ENCODE results near the gene AKAP14. TPM values are rescaled to one million over a fixed set of nuclear protein-coding genes. Genes with fewer than 3 reads are reported as not detected.
A peak's percentile ranks its signal among the peaks of the same experiment; 100 is the strongest.
"Not testable (repeated sequence)": the region's sequence is repeated elsewhere in the genome, so short reads cannot be mapped to it uniquely, and the experiment has no call there.

The AKAP14 gene
- total RNA-seq, 2 experiments from 2014 or later = not detected

- DNase-seq = peak; percentile 42
- ChIA-PET CTCF (interaction anchor here (0.6 to 1.2 kb wide), 8 partner anchors 9 to 385 kb away, joined by 3 to 6 read pairs (median 3); no protein-coding TSS in a partner anchor), POLR2A (no interaction called here)
- H3K4me3 Mint-ChIP-seq = peak overlapping the region; percentile 32
- H3K27me3 Mint-ChIP-seq = peaks cover 5% of the 10 kb centered on the region
- peaks cover 14% of the 10 kb centered on the region for H3K4me1 Mint-ChIP-seq
- H3K9me3 Mint-ChIP-seq = no peaks in the 10 kb centered on the region
- no peaks in the 10 kb centered on the region for H3K36me3 Mint-ChIP-seq (ENCODE audit: low read depth)
- no peak overlapping the region for H3K27ac Mint-ChIP-seq
Observed at GRCh38 chrX:119887721-119888425, 7.8 kb upstream of the AKAP14 start.

GRCh38 chrX:119890626-119891025, 5.1 kb upstream of the AKAP14 start:
- CTCF ChIA-PET; H3K36me3 Mint-ChIP-seq (ENCODE audit: low read depth); POLR2A ChIA-PET: not testable (repeated sequence)

GRCh38 chrX:119891961-119892692, 3.6 kb upstream of the AKAP14 start:
- H3K36me3 Mint-ChIP-seq (ENCODE audit: low read depth); DNase-seq; H3K4me3 Mint-ChIP-seq; H3K27me3 Mint-ChIP-seq; H3K27ac Mint-ChIP-seq; POLR2A ChIA-PET; H3K4me1 Mint-ChIP-seq; H3K9me3 Mint-ChIP-seq: not testable (repeated sequence)
- CTCF ChIA-PET = interaction anchor here (0.6 kb wide), 1 partner anchor 404 kb away, joined by 4 read pairs; no protein-coding TSS in a partner anchor

More at GRCh38 chrX:119890626-119891025, 5.1 kb upstream of the AKAP14 start:
- not testable (repeated sequence) for DNase-seq, H3K27ac Mint-ChIP-seq, H3K9me3 Mint-ChIP-seq, H3K27me3 Mint-ChIP-seq, H3K4me3 Mint-ChIP-seq
- H3K4me1 Mint-ChIP-seq = peaks cover 13% of the 10 kb centered on the region

- H3K36me3 Mint-ChIP-seq (ENCODE audit: low read depth) = no peaks in the 10 kb centered on the region
Observed at GRCh38 chrX:119899125-119899524, 3.4 kb downstream of the AKAP14 start.

GRCh38 chrX:119900976-119901375, 5.3 kb downstream of the AKAP14 start:
- Mint-ChIP-seq H3K4me3 (no peak overlapping the region), H3K36me3 (ENCODE audit: low read depth) (no peaks in the 10 kb centered on the region), H3K9me3 (no peaks in the 10 kb centered on the region), H3K4me1 (peaks cover 4% of the 10 kb centered on the region), H3K27ac (no peak overlapping the region), H3K27me3 (no peaks in the 10 kb centered on the region)
- DNase-seq = no peak
- ChIA-PET POLR2A (no interaction called here), CTCF (interaction anchor here (1.2 kb wide), 1 partner anchor 20 kb away, joined by 3 read pairs; no protein-coding TSS in a partner anchor)

More at GRCh38 chrX:119899125-119899524, 3.4 kb downstream of the AKAP14 start:
- Mint-ChIP-seq H3K27me3 (no peaks in the 10 kb centered on the region), H3K9me3 (no peaks in the 10 kb centered on the region), H3K4me3 (no peak overlapping the region), H3K4me1 (peaks cover 4% of the 10 kb centered on the region), H3K27ac (no peak overlapping the region)
- DNase-seq = no peak
- ChIA-PET CTCF (interaction anchor here (1.4 kb wide), 1 partner anchor 11 kb away, joined by 6 read pairs; no protein-coding TSS in a partner anchor), POLR2A (no interaction called here)

GRCh38 chrX:119916310-119916709, 20.6 kb downstream of the AKAP14 start:
- POLR2A ChIA-PET = no interaction called here
- Mint-ChIP-seq H3K4me1 (no peaks in the 10 kb centered on the region), H3K9me3 (no peaks in the 10 kb centered on the region), H3K27me3 (peaks cover 2% of the 10 kb centered on the region), H3K4me3 (no peak overlapping the region), H3K27ac (no peak overlapping the region), H3K36me3 (ENCODE audit: low read depth) (no peaks in the 10 kb centered on the region)
- no peak for DNase-seq
- CTCF ChIA-PET = interaction anchor here (1.2 kb wide), 1 partner anchor 32 kb away, joined by 3 read pairs; no protein-coding TSS in a partner anchor

GRCh38 chrX:119917877-119918276, 22.2 kb downstream of the AKAP14 start:
- H3K27ac Mint-ChIP-seq = no peak overlapping the region
- ChIA-PET POLR2A (no interaction called here), CTCF (no interaction called here)
- H3K4me1 Mint-ChIP-seq = no peaks in the 10 kb centered on the region
- no peak for DNase-seq
- no peaks in the 10 kb centered on the region for H3K9me3 Mint-ChIP-seq
- H3K4me3 Mint-ChIP-seq = no peak overlapping the region
- H3K36me3 Mint-ChIP-seq (ENCODE audit: low read depth) = no peaks in the 10 kb centered on the region
- peaks cover 2% of the 10 kb centered on the region for H3K27me3 Mint-ChIP-seq

GRCh38 chrX:119919835-119920585, 24.3 kb downstream of the AKAP14 start:
- POLR2A ChIA-PET = no interaction called here
- H3K27me3 Mint-ChIP-seq = peaks cover 2% of the 10 kb centered on the region
- H3K9me3 Mint-ChIP-seq = no peaks in the 10 kb centered on the region
- H3K4me1 Mint-ChIP-seq = no peaks in the 10 kb centered on the region
- H3K4me3 Mint-ChIP-seq = no peak overlapping the region
- no peak for DNase-seq
- H3K27ac Mint-ChIP-seq = no peak overlapping the region
- peaks cover under 1% of the 10 kb centered on the region for H3K36me3 Mint-ChIP-seq (ENCODE audit: low read depth)
- CTCF ChIA-PET = interaction anchor here (0.7 to 1.2 kb wide), 2 partner anchors 9 to 18 kb away, joined by 3 to 5 read pairs; no protein-coding TSS in a partner anchor

- H3K27ac Mint-ChIP-seq; H3K4me1 Mint-ChIP-seq; DNase-seq; POLR2A ChIA-PET; H3K9me3 Mint-ChIP-seq; CTCF ChIA-PET; H3K4me3 Mint-ChIP-seq; H3K27me3 Mint-ChIP-seq; H3K36me3 Mint-ChIP-seq (ENCODE audit: low read depth): not testable (repeated sequence)
Observed at GRCh38 chrX:119922391-119922790, 26.7 kb downstream of the AKAP14 start.

GRCh38 chrX:119935215-119935874, 39.7 kb downstream of the AKAP14 start:
- Mint-ChIP-seq H3K4me3 (no peak overlapping the region), H3K9me3 (no peaks in the 10 kb centered on the region), H3K27ac (no peak overlapping the region), H3K27me3 (no peaks in the 10 kb centered on the region), H3K36me3 (ENCODE audit: low read depth) (peaks cover 17% of the 10 kb centered on the region), H3K4me1 (no peaks in the 10 kb centered on the region)
- POLR2A ChIA-PET = no interaction called here
- DNase-seq = no peak
- CTCF ChIA-PET = no interaction called here

GRCh38 chrX:119941336-119941735, 45.6 kb downstream of the AKAP14 start:
- Mint-ChIP-seq H3K4me3 (peak overlapping the region; percentile 92), H3K9me3 (no peaks in the 10 kb centered on the region), H3K27ac (no peak overlapping the region), H3K27me3 (no peaks in the 10 kb centered on the region), H3K4me1 (peaks cover 22% of the 10 kb centered on the region), H3K36me3 (ENCODE audit: low read depth) (peaks cover 2% of the 10 kb centered on the region)
- CTCF ChIA-PET = interaction anchor here (0.7 to 1.2 kb wide), 2 partner anchors 12 to 45 kb away, joined by 3 to 5 read pairs; no protein-coding TSS in a partner anchor
- DNase-seq = no peak
- POLR2A ChIA-PET = no interaction called here

- Mint-ChIP-seq H3K27ac (peak overlapping the region; percentile 94), H3K27me3 (peaks cover 2% of the 10 kb centered on the region), H3K4me1 (peaks cover 22% of the 10 kb centered on the region), H3K9me3 (no peaks in the 10 kb centered on the region), H3K36me3 (ENCODE audit: low read depth) (peaks cover 2% of the 10 kb centered on the region), H3K4me3 (peak overlapping the region; percentile 92)
- no peak for DNase-seq
- ChIA-PET CTCF (interaction anchor here (1.5 kb wide), 1 partner anchor 15 kb away, joined by 3 read pairs; no protein-coding TSS in a partner anchor), POLR2A (no interaction called here)
Observed at GRCh38 chrX:119942173-119942819, 46.6 kb downstream of the AKAP14 start.

Measured in activated CD4-positive, alpha-beta T cell treated with anti-CD3 and anti-CD28 coated beads, Interleukin-2, amount 10 ng/mL, durations not matched to agents 7 days and 5 days (primary cell).